IMR-90 (cell line): ENCODE results near the gene CAPN5. TPM values are rescaled to one million over a fixed set of nuclear protein-coding genes. Genes with fewer than 3 reads are reported as not detected.

Experiments
- ATAC-seq: fragments of 200-7000 bp; cut with Tn5 transposase; 2 replicates; pipeline ENCODE4 v1.9.1; 2020; ENCODE audit warnings: low read depth, mild to moderate bottlenecking, moderate library complexity
- BruUV-seq: library from RNA; stranded (reverse); fragments of 400-500 nt; replicated peaks from 2 replicates; lab custom pipeline; 2021; lab: Mats Ljungman, UMichigan
- CTCF ChIA-PET: fragments of 300-600 bp; formaldehyde crosslinking; extraction: SDS; loops from one replicate; lab custom pipeline; 2021; ENCODE audit warnings: antibody characterized with exemption; lab: Yijun Ruan, JAX
- POLR2A ChIA-PET: fragments of 300-600 bp; sonication (Branson Sonifier 250); formaldehyde crosslinking; loops from one replicate; lab custom pipeline; 2022; ENCODE audit warnings: antibody characterized with exemption; ENCODE audit not compliant: unreplicated experiment; lab: Charles Lee
- DNase-seq: peaks from one replicate; pipeline ENCODE4 v3.0.0; 2013
- H2AFZ ChIP-seq: replicated peaks from 2 replicates; pipeline ENCODE3; 2013; ENCODE audit warnings: low read length, mild to moderate bottlenecking; ENCODE audit not compliant: poor library complexity
- H2AK5ac ChIP-seq: 2 replicates; pipeline ENCODE4 v1.6.1; 2013; ENCODE audit warnings: low read depth, low read length, inconsistent platforms
- H2AK9ac ChIP-seq: replicated peaks from 2 replicates; pipeline ENCODE3; 2013; ENCODE audit warnings: mild to moderate bottlenecking, low read depth, low read length, moderate library complexity; ENCODE audit not compliant: poor library complexity
- H2BK120ac ChIP-seq: 2 replicates; pipeline ENCODE4 v1.6.1; 2013; ENCODE audit warnings: low read depth, low read length, inconsistent platforms
- H2BK15ac ChIP-seq: 3 replicates; pipeline ENCODE4 v1.6.1; 2013; ENCODE audit warnings: low read depth, low read length, inconsistent platforms
- H2BK20ac ChIP-seq: 2 replicates; pipeline ENCODE4 v1.6.1; 2013; ENCODE audit warnings: low read depth, mild to moderate bottlenecking, inconsistent platforms, low read length, moderate library complexity
- H2BK5ac ChIP-seq: 2 replicates; pipeline ENCODE4 v1.6.1; 2013; ENCODE audit warnings: mild to moderate bottlenecking, low read depth, low read length, inconsistent platforms; ENCODE audit not compliant: poor library complexity, severe bottlenecking
- H3K14ac ChIP-seq: replicated peaks from 2 replicates; pipeline ENCODE4 v1.6.1; 2013; ENCODE audit warnings: low read depth, low read length, inconsistent platforms
- H3K18ac ChIP-seq: 2 replicates; pipeline ENCODE4 v1.6.1; 2013; ENCODE audit warnings: low read depth, low read length, control low read depth
- H3K23ac ChIP-seq: 2 replicates; pipeline ENCODE4 v1.6.1; 2013; ENCODE audit warnings: low read depth, low read length, inconsistent platforms
- H3K27ac ChIP-seq: 2 replicates; pipeline ENCODE4 v1.5.1; 2013; ENCODE audit warnings: mild to moderate bottlenecking, control low read depth, low read length; ENCODE audit not compliant: insufficient read depth
- H3K27me3 ChIP-seq: 2 replicates; pipeline ENCODE4 v1.6.1; 2013; ENCODE audit warnings: low read length; ENCODE audit not compliant: control insufficient read depth, insufficient read depth
- H3K36me3 ChIP-seq: 2 replicates; pipeline ENCODE4 v1.6.1; 2013; ENCODE audit warnings: low read length, mixed read lengths; ENCODE audit not compliant: control insufficient read depth, insufficient read depth
- H3K4ac ChIP-seq: 2 replicates; pipeline ENCODE4 v1.6.1; 2013; ENCODE audit warnings: low read depth, low read length, inconsistent platforms
- H3K4me1 ChIP-seq: 2 replicates; pipeline ENCODE4 v1.6.1; 2013; ENCODE audit warnings: low read length, mixed read lengths; ENCODE audit not compliant: control insufficient read depth, insufficient read depth
- H3K4me2 ChIP-seq: 2 replicates; pipeline ENCODE4 v1.6.1; 2013; ENCODE audit warnings: low read depth, mild to moderate bottlenecking, control low read depth, low read length, moderate library complexity
- H3K4me3 ChIP-seq: 2 replicates; pipeline ENCODE4 v1.5.1; 2013; ENCODE audit warnings: low read depth, mild to moderate bottlenecking, control low read depth, low read length, moderate library complexity; ENCODE audit not compliant: insufficient read depth
- H3K56ac ChIP-seq: 2 replicates; pipeline ENCODE4 v1.6.1; 2013; ENCODE audit warnings: low read length, inconsistent platforms; ENCODE audit not compliant: insufficient read depth; ENCODE audit errors: extremely low read depth
- H3K79me1 ChIP-seq, 2 experiments: 2 replicates each; pipeline ENCODE4 v1.6.1; 2013; ENCODE audit warnings: low read length in 2 of 2, inconsistent platforms in 1 of 2, low read depth in 1 of 2
- H3K9ac ChIP-seq: 2 replicates; pipeline ENCODE4 v1.6.1; 2013; ENCODE audit warnings: low read depth, low read length, control low read depth
- H3K9me1 ChIP-seq: 2 replicates; pipeline ENCODE4 v1.6.1; 2013; ENCODE audit warnings: low read length, inconsistent platforms; ENCODE audit not compliant: insufficient read depth
- H3K9me3 ChIP-seq: 2 replicates; pipeline ENCODE4 v1.6.1; 2013; ENCODE audit warnings: low read length; ENCODE audit not compliant: control insufficient read depth, insufficient read depth
- H4K20me1 ChIP-seq: 2 replicates; pipeline ENCODE4 v1.6.1; 2013; ENCODE audit warnings: low read length, inconsistent platforms; ENCODE audit not compliant: insufficient read depth
- H4K5ac ChIP-seq: 2 replicates; pipeline ENCODE4 v1.6.1; 2013; ENCODE audit warnings: mild to moderate bottlenecking, low read depth, low read length, control low read depth
- H4K8ac ChIP-seq, 2 experiments: 2 replicates each; pipeline ENCODE4 v1.6.1; 2013; ENCODE audit warnings: low read depth in 2 of 2, low read length in 2 of 2, control low read depth in 1 of 2, inconsistent platforms in 1 of 2
- H4K91ac ChIP-seq: 2 replicates; pipeline ENCODE4 v1.6.1; 2013; ENCODE audit warnings: low read depth, low read length, inconsistent platforms; ENCODE audit not compliant: insufficient read depth
- CEBPB ChIP-seq: IDR thresholded peaks from 2 replicates; pipeline ENCODE4 v1.6.1; 2012; ENCODE audit warnings: low read depth, low read length, improper control_type of control experiment
- CTCF ChIP-seq: conservative IDR thresholded peaks from 2 replicates; pipeline ENCODE4 v1.5.1; 2012; ENCODE audit warnings: mild to moderate bottlenecking, low read depth, low read length, improper control_type of control experiment
- ELK1 ChIP-seq: fragments of 150-350 bp; IDR thresholded peaks from 2 replicates; pipeline ENCODE4 v1.6.1; 2016; ENCODE audit warnings: low read depth, mild to moderate bottlenecking, low read length, moderate library complexity, borderline replicate concordance
- FOS ChIP-seq: fragments of 150-350 bp; IDR thresholded peaks from 2 replicates; pipeline ENCODE4 v1.6.1; 2016; ENCODE audit warnings: low read depth, low read length
- SMC3 ChIP-seq: fragments of 150-350 bp; IDR thresholded peaks from 2 replicates; pipeline ENCODE4 v1.6.1; 2016; ENCODE audit warnings: low read depth, mild to moderate bottlenecking, antibody characterized with exemption, low read length, moderate library complexity
- WGBS, 2 experiments: methylation state at CpG; one replicate each; pipeline versions ENCODE4 v1.1.5 to v1.1.7; 2013; ENCODE audit warnings: missing lambda C conversion rate in 2 of 2; ENCODE audit not compliant: insufficient read length in 1 of 2; ENCODE audit errors: extremely low coverage in 2 of 2; 5-methylcytosine and 5-hydroxymethylcytosine counted together
- dilution Hi-C: fragments of 300-500 bp; cut with HindIII; formaldehyde crosslinking; loops from one replicate; pipeline ENCODE4 v1.14.3; 2018; ENCODE audit warnings: low sequenced_read_pairs; ENCODE audit not compliant: unreplicated experiment
- in situ Hi-C: fragments of 300-500 bp; cut with MboI; formaldehyde crosslinking; loops from 3 replicates; pipeline ENCODE4 v1.14.3; 2019; ENCODE audit warnings: low sequenced_read_pairs, inconsistent platforms, mixed read lengths
- intact Hi-C: fragments of 100-400 bp; cut with micrococcal nuclease; formaldehyde crosslinking; loops from 2 replicates; pipeline ENCODE4 v1.10.0; 2022
- polyA plus RNA-seq, 3 experiments: library from polyadenylated mRNA; depleted of rRNA; stranded (reverse); fragments of >200 nt; gene quantifications; 2 replicates each; pipeline ENCODE4 v1.2.3, GENCODE V29; 2012; ENCODE audit warnings: low replicate concordance in 1 of 3
- total RNA-seq: library from RNA; depleted of rRNA; stranded (reverse); fragments of >200 nt; gene quantifications from 2 replicates; pipeline ENCODE4 v1.2.3, GENCODE V29; 2012

Gene CAPN5
- total and polyA plus RNA-seq, 2 of the 4 experiments (the other 2 are of a cell fraction), result 8.1 to 24.0 TPM

GRCh38 chr11:77136074-77136473, 69.3 kb downstream of the CAPN5 start:
- BruUV-seq, result no TSS peak
- Histone ChIP-seq H4K91ac (no peak overlapping the region), H3K4me1 (peaks cover 2% of the 10 kb centered on the region; the same call in 1 of the 2 replicates), H2BK120ac (no peak overlapping the region), H3K79me1 (no peaks in the 10 kb centered on the region), H3K18ac (no peak overlapping the region), H3K27ac (no peak overlapping the region), H4K8ac (no peak overlapping the region), H3K4me2 (no peak overlapping the region), H4K5ac (no peak overlapping the region), H2AK9ac (no peak overlapping the region), H3K27me3 (peaks cover 5% of the 10 kb centered on the region; the same call in 1 of the 2 replicates), H2BK20ac (no peak overlapping the region), H3K4me3 (no peak overlapping the region), H3K23ac (no peak overlapping the region), H2BK15ac (no peak overlapping the region), H3K4ac (no peak overlapping the region), H3K56ac (no peak overlapping the region), H3K9me1 (no peaks in the 10 kb centered on the region), H2BK5ac (no peak overlapping the region), H3K9ac (no peak overlapping the region), H2AFZ (no peak overlapping the region), H4K20me1 (no peaks in the 10 kb centered on the region), H3K9me3 (no peaks in the 10 kb centered on the region), H3K36me3 (no peaks in the 10 kb centered on the region), H2AK5ac (no peak overlapping the region), H3K14ac (no peak overlapping the region)
- intact Hi-C loops, result no loop called here
- DNase-seq (peak; percentile 71), ATAC-seq (peak; percentile 69; the same call in 1 of the 2 replicates)
- 75% methylated on average over 1 of the region's 8 CpGs; no CpG with 5 or more reads in 1 of the 2 experiments for WGBS, 2 experiments
- dilution Hi-C loops, result no loop called here
- in situ Hi-C loops, result no loop called here
- CTCF ChIA-PET, result interaction anchor here (1.1 kb wide), 1 partner anchor 8 kb away, joined by 3 read pairs; the partner anchor contains the start of gene MYO7A
- TF ChIP-seq SMC3 (no peak), FOS (peak; percentile 73; the same call in 1 of the 2 replicates), CEBPB (peak; percentile 30; the same call in 1 of the 2 replicates), ELK1 (no peak), CTCF (no peak)
- POLR2A ChIA-PET, result no interaction called here
